Stimulated activated memory B cell treated with anti-CD40 and anti-IgM and Interleukin-4, amounts not matched to agents 10 μg/mL and 1 μg/mL and 100 μg/mL, for 72 hours (primary cell): ENCODE results near the gene HHIPL2.

Experiments
- ATAC-seq: fragments of 150-1000 bp; cut with Tn5 transposase; 2 replicates; pipeline ENCODE4 v1.10.0; 2021
- H3K27ac Mint-ChIP-seq: one replicate; pipeline ENCODE4 v1.8.0; 2022; ENCODE audit warnings: mild to moderate bottlenecking, mixed read lengths
- H3K27me3 Mint-ChIP-seq: one replicate; pipeline ENCODE4 v1.8.0; 2022; ENCODE audit warnings: mixed read lengths
- H3K36me3 Mint-ChIP-seq: one replicate; pipeline ENCODE4 v1.8.0; 2022; ENCODE audit warnings: mixed read lengths
- H3K4me1 Mint-ChIP-seq: one replicate; pipeline ENCODE4 v1.8.0; 2022; ENCODE audit warnings: mixed read lengths
- H3K4me3 Mint-ChIP-seq: one replicate; pipeline ENCODE4 v1.8.0; 2022; ENCODE audit warnings: mild to moderate bottlenecking, moderate library complexity, mixed read lengths
- H3K9me3 Mint-ChIP-seq: one replicate; pipeline ENCODE4 v1.8.0; 2022; ENCODE audit warnings: mixed read lengths

HHIPL2 gene

DNA sequence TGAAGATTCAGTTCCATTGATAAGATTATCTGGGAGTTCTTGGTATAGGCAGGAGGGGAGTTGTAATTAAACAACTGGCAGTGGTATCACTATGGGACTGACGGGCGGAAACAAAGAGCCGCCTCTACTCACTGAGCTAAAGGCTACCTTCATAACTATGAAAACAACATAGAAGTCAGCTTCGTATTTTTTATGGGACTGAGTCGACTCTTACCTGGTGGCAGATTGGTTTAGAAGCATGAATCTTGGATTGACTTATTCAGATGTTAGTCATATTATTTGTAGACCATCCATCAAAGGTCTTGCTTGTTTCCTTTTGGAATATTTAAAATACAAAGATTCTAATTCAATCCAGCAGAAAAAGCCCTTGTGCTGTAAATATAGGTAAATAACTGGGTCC, 6.3 kb upstream of the HHIPL2 start:
- Mint-ChIP-seq H3K27ac (no peak overlapping the region), H3K27me3 (no peaks in the 10 kb centered on the region), H3K9me3 (no peaks in the 10 kb centered on the region), H3K4me3 (no peak overlapping the region), H3K4me1 (no peaks in the 10 kb centered on the region), H3K36me3 (peaks cover 10% of the 10 kb centered on the region)
- ATAC-seq, result no peak

DNA sequence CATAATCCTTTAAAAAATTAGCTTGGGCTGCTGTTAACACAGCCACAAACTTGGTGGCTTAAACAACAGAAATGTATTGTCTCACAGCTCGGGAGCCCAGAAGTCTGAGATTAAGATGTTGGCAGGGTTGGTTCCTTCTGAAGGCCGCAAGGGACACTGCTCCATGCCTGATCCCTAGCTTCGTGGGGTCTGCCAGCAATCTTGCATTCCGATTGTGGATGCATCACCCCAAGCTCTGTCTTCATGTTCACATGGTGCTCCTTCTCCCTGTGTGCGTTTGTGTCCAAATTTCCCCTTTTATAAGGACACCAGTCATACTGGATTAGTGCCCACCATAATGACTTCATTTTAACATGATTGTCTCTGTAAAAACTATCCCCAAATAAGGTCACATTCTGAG, 5.0 kb upstream of the HHIPL2 start:
- Mint-ChIP-seq H3K36me3 (peaks cover 10% of the 10 kb centered on the region), H3K27ac (no peak overlapping the region), H3K27me3 (no peaks in the 10 kb centered on the region), H3K4me1 (no peaks in the 10 kb centered on the region), H3K9me3 (no peaks in the 10 kb centered on the region), H3K4me3 (no peak overlapping the region)
- no peak for ATAC-seq

DNA sequence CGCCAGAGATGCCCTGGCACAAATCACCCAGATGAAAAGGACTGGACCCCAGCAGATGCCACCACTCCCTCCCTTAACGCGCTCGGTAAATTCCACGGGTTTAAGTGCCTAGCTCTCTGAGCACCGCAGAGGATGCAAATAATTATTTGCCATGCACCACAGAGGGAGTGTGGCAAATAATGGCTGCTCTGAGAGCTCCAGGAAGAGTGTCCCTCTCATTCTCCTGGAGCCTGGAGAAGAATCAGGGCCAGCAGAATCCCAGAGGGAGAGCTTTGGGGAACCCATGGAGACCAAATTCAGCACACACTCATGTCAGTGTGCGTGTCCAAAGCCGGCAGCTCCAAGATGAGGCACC, 667 bp downstream of the HHIPL2 start:
- no peak overlapping the region for H3K4me3 Mint-ChIP-seq
- ATAC-seq, result no peak

DNA sequence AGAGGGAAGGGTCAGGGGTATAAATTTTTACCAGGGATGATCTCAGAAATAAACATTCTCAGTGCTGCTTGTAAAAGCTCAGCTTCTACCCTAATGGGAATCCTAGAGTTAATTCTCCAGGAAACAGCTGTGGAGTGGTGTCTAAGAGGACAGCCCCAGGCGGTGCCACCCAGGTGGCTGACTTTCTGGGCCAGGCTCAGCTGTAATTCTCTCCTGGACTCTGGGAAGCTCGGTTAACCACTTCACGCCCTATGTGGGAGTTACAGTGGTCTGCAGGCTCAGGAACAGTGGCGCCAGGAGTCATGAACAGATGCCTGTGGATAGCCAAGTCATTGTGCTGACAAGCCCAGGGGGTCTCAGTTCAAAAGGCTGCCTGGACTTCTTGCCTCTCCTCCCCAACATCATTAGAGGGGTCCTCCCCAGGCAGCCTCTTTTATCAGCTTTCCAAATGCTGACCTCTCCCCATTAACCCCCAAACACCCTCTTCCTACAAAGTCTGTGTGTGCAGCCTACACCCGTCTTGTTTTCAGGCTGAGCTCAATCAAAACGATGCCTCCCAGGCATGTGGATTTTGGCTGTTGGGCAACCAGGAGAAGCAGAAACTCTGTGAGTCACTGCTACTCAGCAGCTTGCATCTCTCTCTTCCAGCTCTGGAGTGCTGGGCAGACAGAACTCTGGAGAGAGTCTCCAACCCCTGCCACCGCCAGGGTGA, 1.2 kb downstream of the HHIPL2 start:
- no peaks in the 10 kb centered on the region for H3K4me1 Mint-ChIP-seq
- H3K36me3 Mint-ChIP-seq, result no peaks in the 10 kb centered on the region
- H3K9me3 Mint-ChIP-seq, result no peaks in the 10 kb centered on the region
- H3K4me3 Mint-ChIP-seq, result no peak overlapping the region
- ATAC-seq, result no peak
- no peak overlapping the region for H3K27ac Mint-ChIP-seq
- H3K27me3 Mint-ChIP-seq, result peaks cover 16% of the 10 kb centered on the region

More for the DNA sequence above, 667 bp downstream of the HHIPL2 start:
- H3K4me1 Mint-ChIP-seq, result no peaks in the 10 kb centered on the region
- H3K9me3 Mint-ChIP-seq, result no peaks in the 10 kb centered on the region
- no peak overlapping the region for H3K27ac Mint-ChIP-seq
- no peaks in the 10 kb centered on the region for H3K36me3 Mint-ChIP-seq
- H3K27me3 Mint-ChIP-seq, result peaks cover 16% of the 10 kb centered on the region

DNA sequence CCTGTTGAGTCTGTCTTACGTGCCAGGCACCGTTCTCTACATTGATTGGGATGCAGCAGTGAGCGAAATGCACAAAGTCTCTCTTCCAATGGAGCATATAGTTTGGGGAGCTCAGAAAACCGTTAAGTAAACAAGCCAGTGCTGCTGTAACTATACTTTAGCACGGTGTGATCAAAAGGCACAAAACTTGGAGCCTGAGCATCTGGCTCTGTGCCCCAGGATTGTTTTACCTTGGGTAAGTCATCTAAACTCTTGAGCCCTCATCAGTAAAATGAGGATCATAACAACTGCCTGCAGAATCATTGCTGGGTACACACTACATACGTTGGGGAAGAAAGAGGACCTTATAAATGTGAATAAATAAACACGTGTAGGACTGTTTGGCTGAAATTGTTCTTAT, 1.8 kb downstream of the HHIPL2 start:
- no peak overlapping the region for H3K27ac Mint-ChIP-seq
- H3K9me3 Mint-ChIP-seq, result no peaks in the 10 kb centered on the region
- no peaks in the 10 kb centered on the region for H3K4me1 Mint-ChIP-seq
- ATAC-seq, result no peak
- H3K36me3 Mint-ChIP-seq, result no peaks in the 10 kb centered on the region
- no peak overlapping the region for H3K4me3 Mint-ChIP-seq
- H3K27me3 Mint-ChIP-seq, result peaks cover 16% of the 10 kb centered on the region

DNA sequence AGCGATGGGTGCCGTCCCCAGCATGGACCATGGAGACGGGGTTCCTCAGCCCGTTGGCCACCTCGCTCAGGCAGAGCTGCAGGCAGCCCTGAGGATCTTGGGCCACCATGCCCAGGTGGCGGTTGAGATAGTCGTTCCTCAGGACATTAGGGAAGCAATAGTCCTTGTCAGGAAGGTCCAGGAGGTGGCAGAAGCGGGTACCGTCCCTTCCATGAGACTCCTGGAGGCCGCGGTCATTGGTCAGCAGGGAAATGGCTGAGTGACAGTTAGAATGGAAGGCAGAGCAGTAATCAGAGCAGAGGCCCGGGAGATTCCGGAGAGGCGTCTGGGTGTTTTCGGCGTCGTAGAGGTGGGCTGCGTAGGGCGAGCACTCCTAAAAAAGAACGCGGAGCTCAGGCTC, 4.1 kb downstream of the HHIPL2 start:
- Mint-ChIP-seq H3K4me1 (no peaks in the 10 kb centered on the region), H3K27ac (no peak overlapping the region), H3K27me3 (peaks cover 16% of the 10 kb centered on the region), H3K36me3 (no peaks in the 10 kb centered on the region), H3K9me3 (no peaks in the 10 kb centered on the region), H3K4me3 (no peak overlapping the region)
- no peak for ATAC-seq

DNA sequence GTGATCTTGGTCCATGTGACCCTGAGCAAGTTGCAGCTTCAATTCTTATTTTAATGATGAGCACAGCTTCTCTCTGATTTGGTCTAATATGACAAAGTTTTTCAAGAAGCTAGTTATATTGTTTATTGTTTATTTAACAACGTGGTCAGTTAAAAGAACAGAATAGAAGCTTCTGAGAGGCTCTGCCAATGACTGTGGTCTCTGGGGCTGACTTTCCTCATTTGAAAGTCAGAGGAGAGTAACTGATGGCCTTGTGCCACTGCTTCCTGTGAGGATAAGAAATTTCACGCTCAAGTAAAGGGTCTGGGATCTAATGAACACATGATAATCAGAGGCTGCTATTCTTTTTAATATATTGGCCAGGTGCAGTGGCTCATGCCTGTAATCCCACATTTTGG, 7.3 kb downstream of the HHIPL2 start:
- Mint-ChIP-seq H3K9me3 (no peaks in the 10 kb centered on the region), H3K27ac (no peak overlapping the region), H3K36me3 (no peaks in the 10 kb centered on the region), H3K27me3 (peaks cover 16% of the 10 kb centered on the region), H3K4me3 (no peak overlapping the region), H3K4me1 (no peaks in the 10 kb centered on the region)
- ATAC-seq, result no peak

DNA sequence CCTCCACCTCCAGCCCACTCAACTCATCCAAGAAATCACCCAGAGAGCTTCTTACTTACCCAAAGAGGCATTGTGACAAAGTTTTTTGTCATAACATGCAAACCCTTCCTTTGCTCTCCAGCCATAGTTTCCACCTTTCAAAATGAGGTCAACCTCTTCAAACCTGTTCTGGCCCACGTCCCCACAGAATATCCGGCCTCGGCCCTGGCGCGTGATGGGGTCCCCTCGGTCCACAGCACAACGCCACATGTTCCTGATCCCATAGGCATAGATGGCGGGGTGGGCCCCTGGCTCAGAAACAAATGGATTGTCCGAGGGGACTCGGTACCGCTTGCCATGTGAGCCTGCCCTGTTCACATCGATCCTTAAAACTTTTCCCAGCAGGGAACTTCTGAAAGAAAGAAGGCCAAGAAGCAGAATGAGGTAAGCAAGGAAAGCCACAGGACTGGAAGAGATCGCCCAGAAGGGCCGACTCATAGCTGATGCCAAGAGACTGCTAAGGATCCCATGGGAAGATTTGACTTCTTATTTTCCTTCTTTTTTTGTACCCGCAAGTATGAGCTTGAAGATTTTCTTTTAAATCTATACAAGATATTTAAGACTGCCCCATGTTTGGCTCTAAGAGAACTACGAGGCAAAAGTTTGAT, 7.8 kb downstream of the HHIPL2 start:
- Mint-ChIP-seq H3K36me3 (no peaks in the 10 kb centered on the region), H3K27me3 (peaks cover 16% of the 10 kb centered on the region), H3K4me3 (no peak overlapping the region), H3K4me1 (no peaks in the 10 kb centered on the region), H3K9me3 (no peaks in the 10 kb centered on the region), H3K27ac (no peak overlapping the region)
- no peak for ATAC-seq

DNA sequence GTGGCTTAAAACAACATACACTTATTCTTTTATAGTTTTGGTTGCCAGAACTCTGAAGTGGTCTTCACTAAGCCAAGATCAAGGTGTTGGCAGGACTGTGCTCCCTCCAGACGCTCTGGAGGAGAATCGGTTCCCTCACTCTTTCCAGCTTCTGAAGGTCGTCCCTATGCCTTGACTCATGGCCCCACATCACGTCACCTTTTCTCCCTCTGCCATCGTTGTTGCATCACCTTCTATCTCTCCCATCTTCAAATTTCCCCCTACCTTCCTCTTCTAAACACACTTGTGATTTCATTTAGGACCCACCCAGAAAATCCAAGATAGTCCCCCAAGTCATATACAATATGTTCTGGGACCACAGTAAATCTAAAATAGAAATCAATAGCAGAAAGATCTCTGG, 12.4 kb downstream of the HHIPL2 start:
- Mint-ChIP-seq H3K27ac (no peak overlapping the region), H3K9me3 (no peaks in the 10 kb centered on the region), H3K36me3 (no peaks in the 10 kb centered on the region), H3K27me3 (no peaks in the 10 kb centered on the region), H3K4me1 (no peaks in the 10 kb centered on the region), H3K4me3 (no peak overlapping the region)
- ATAC-seq, result no peak

DNA sequence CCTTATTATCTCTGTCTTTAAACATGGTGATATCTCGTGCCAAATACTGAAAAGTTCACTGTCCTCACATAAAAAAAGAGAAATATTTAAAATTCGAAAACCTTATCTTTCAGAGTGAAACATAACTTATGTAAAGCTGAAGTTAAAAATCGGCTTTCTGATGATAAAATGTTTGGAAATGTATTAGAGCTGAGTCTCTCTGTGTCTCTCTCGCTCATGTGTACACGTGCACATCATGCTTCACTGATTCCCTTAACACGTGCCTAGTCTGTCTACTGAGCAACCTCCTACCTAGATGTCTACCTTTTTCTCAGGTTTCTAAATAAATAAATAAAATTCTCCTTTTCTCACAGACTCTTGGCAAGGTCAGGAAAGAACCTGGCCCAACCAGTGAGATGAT, 17.1 kb downstream of the HHIPL2 start:
- Mint-ChIP-seq H3K4me1 (no peaks in the 10 kb centered on the region), H3K27ac (no peak overlapping the region), H3K36me3 (peaks cover 8% of the 10 kb centered on the region), H3K27me3 (peaks cover 10% of the 10 kb centered on the region), H3K9me3 (peaks cover 4% of the 10 kb centered on the region), H3K4me3 (no peak overlapping the region)
- ATAC-seq, result no peak

DNA sequence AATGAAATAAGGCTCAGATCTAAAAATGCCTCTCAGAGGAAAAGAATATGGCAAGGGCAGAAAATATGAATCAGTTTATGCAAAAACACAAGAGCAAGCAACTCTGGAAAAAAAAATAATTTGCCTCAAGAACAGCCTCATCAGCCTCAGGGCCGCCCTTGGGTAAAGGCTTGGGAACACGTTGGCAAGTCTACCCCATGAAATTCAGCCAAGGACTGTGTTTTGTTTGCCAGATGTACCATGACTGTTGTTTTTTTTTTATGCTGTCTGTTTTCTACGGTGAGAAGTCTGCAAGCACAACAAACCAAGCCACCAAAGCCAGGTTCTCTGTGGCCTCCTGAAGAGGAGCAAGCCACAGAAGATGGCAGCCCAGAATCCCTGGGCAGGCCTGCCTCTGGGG, 18.0 kb downstream of the HHIPL2 start:
- Mint-ChIP-seq H3K9me3 (peaks cover 4% of the 10 kb centered on the region), H3K27ac (no peak overlapping the region), H3K4me3 (no peak overlapping the region), H3K27me3 (peaks cover 18% of the 10 kb centered on the region), H3K36me3 (peaks cover 8% of the 10 kb centered on the region), H3K4me1 (no peaks in the 10 kb centered on the region)
- no peak for ATAC-seq

DNA sequence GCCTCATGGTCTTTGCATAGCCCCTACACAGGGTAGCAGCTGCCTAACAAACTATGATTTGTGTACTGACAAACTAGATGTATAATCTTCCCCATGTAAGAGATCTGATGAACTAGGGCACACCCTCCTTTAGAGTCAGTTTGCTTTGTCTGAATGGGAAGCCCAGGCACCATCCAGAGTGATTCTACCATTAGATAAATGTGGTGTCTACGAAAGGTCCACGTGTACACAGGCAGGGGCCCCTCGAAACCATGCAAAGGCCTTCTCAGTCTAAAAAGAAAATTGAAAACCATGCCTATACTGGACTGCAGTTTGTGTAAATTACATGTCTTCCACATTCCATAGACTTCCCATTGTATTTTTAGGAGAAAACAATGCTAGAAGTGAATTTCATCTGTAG, 18.7 kb downstream of the HHIPL2 start:
- no peak for ATAC-seq
- peaks cover 8% of the 10 kb centered on the region for H3K36me3 Mint-ChIP-seq
- H3K4me1 Mint-ChIP-seq, result no peaks in the 10 kb centered on the region
- no peak overlapping the region for H3K27ac Mint-ChIP-seq
- H3K9me3 Mint-ChIP-seq, result peaks cover 4% of the 10 kb centered on the region
- no peak overlapping the region for H3K4me3 Mint-ChIP-seq
- H3K27me3 Mint-ChIP-seq, result peaks cover 26% of the 10 kb centered on the region

DNA sequence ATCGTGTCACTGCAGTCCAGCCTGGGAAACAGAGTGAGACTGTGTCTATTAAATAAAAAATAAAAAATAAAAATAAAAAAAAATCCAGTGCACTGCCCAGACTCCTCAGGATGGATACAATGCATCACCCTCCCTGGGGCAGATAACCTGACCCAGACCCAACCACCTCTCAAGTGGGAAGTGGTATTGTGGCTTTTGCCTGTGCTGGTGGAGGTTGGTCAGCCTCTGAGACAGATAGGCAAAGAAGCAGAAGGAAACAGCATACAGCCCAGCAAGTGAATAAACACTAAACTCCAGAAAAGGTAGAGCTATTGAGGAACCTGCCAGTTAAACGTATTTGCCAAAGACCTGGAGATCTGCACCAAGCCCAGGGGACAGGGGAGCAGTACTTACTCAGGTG, 22.0 kb downstream of the HHIPL2 start:
- H3K27me3 Mint-ChIP-seq, result peaks cover 28% of the 10 kb centered on the region
- peaks cover 4% of the 10 kb centered on the region for H3K9me3 Mint-ChIP-seq
- ATAC-seq, result no peak
- H3K4me3 Mint-ChIP-seq, result no peak overlapping the region
- H3K27ac Mint-ChIP-seq, result no peak overlapping the region
- H3K36me3 Mint-ChIP-seq, result peaks cover 8% of the 10 kb centered on the region
- H3K4me1 Mint-ChIP-seq, result no peaks in the 10 kb centered on the region

DNA sequence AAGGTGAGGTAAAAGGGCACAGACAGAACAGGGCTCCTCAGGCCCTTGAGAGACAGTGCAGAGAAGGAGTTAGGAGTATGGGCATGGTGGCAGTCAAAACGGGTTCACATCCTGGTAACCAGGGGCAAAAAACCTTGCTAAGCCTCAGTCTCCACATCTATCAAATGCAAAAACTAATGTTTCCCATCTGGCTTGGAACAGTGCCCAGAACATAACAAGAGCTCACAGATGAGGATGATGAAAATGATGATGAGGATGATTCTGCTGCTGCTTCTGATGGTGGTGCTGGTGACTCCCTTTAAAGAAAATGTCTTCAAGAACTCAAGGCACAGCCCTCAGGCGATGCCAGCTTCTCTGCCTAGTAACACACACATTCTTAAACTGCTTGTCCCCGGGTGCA, 24.1 kb downstream of the HHIPL2 start:
- Mint-ChIP-seq H3K4me1 (no peaks in the 10 kb centered on the region), H3K27ac (no peak overlapping the region), H3K36me3 (peaks cover 8% of the 10 kb centered on the region), H3K27me3 (peaks cover 28% of the 10 kb centered on the region), H3K4me3 (no peak overlapping the region), H3K9me3 (peaks cover 4% of the 10 kb centered on the region)
- ATAC-seq, result no peak

DNA sequence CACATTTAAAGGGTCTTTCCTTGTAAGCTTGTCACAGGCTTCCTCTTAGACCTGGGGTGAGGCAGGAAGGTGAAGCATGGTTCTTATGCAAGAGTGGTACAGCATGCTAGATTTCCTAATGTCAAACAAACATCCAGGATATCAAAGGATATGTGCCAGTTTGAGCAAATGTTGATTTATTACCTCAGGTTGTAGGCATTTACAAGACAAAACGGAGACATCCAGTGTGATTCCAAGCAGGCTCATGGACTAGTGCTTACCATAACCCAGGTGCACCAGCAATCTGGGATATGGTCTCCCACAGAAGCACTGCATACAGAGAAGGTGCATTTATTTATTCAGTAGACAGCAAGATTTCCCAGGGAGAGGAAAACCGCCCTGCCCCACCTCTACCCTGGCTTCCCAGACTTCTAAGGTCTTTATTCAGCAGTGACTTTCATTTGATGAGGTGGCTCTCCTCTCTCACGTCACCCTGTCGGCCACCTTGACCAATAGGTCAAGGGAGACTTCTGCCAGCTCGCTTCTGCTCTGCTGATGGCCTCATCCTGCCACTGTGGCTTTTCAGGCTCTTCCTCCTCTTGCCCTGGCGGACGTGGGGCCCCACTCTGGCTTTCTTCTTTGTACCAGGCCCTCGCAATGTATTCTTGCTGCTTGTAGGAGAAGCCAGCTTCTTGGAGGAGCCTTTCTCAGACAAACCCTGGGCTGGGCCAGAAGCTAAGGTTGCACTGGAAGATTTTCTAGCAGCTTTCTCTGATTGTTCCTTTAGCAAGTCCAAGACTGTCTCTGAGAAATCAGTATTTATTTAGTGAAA, 25.6 kb downstream of the HHIPL2 start:
- Mint-ChIP-seq H3K9me3 (peaks cover 1% of the 10 kb centered on the region), H3K4me3 (no peak overlapping the region), H3K36me3 (peaks cover 2% of the 10 kb centered on the region), H3K27ac (no peak overlapping the region), H3K27me3 (peaks cover 22% of the 10 kb centered on the region), H3K4me1 (no peaks in the 10 kb centered on the region)
- ATAC-seq, result no peak
